Activated naive CD8-positive, alpha-beta T cell treated with anti-CD3 and anti-CD28 coated beads, Interleukin-2, amount 50 U/mL, for 16 hours (primary cell): ENCODE data around the gene FANCG.

Source experiments
- DNase-seq: peaks from one replicate; pipeline ENCODE4 v3.0.0-alpha.2; 2020; ENCODE audit warnings: low read depth, low spot score

FANCG gene

DNA sequence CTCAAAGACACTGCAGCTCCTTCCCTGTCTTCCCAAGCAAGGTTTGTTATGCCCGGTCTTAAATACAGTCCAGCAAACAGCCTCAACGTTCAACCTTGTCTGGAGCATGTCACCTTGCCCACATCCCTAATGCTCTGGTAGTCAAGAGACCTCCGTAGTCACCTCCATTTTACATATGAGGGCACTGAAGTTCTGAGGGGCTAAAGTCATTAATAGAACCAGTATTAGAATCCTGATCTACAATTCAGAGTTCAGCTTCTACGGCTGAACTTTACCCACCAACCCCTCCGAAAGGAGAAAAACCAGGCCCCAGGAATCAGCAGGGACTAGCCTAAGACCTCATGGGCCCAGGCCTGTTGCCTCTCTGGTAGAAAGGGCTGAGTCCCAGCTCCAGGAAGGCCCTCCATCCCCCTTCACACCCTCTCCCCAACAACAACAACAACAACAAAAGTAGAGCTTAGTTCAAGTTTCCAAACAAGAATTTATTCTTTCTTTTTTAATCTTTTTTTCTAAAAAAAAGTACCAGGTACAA lies 24.0 kb upstream of the FANCG start:
- DNase-seq = no peak

DNA sequence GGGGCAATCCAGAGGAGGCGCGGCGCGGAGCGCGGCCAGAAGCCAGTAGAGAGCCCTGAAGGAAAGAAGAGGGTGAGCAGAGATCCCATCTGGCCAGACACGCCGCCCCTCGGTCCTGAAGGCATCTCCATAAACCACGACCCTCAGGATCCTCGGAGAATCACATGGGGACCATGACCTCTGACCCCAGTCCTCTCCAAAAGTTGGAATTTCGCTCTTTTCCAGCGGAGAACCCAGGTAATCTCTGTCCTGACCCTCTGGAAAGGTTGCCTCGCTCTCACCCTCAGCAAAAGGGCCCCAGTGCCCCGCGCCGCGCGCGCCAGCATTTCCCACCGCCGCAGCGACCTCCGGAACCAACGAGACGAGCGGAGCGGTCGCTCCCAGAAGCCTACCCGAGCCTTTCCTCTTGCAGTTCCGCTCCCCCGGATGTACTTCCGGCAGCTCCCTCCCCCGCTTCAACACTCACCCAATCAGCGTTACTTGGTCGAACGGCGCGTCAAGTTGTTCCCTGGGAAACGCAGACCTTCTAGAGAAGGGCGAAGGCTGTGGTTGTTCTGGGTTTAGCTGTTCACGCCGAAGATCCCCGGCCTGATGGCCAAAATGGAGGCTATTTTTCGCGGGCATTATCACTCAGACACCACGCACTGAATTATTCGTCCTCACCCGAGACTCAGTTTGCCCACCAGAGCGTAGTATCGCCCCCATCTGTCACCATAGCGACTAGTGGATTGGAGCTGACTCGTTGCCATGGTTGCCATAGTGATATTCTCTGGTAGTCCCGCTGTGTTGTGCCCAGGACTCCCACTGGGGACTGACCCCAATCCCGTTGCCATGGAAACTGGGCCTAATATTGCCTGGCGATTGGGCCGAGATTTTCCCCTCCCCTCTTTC lies 23.3 kb upstream of the FANCG start, which contains the start of gene STOML2:
Gene STOML2, minus strand, starts transcription at position 363 of the 891 bp plus-strand sequence. Its CDS starts 37 bp downstream, at position 326.
- peak; percentile 88 for DNase-seq

DNA sequence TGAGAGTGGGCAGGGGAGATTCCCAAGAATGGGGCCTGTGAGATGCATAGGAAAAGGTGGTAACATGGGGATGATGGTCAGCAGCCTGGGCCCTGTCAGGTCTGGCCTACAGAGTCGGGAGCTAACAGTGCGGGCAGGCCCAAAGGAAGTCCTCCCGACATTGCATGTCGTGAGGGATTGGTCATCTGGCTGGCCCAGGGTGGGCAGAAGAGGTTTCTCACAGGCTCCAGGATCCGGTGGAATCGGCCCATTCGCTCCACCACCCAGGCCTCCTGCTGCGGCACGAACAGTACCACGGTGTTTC lies 22.7 kb upstream of the FANCG start:
- no peak for DNase-seq

DNA sequence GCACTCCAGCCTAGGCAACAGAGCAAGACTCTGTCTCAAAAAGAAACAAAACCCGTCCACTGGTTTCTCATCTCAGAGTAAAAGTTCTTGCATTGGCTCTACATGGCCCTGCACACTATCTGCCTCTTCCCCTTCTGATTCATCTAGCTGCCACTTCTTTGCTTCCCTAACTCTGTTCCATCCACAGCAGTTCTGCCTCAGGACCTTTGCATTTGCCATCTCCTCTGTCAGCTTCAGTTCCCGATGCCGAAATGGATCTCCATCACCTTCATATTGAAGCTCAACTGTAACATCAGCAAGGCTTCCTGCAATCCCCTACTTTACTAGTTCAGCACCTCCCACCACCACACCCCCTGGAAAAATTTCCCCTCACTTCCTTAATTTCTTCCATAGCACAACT lies 17.8 kb upstream of the FANCG start:
- no peak for DNase-seq

DNA sequence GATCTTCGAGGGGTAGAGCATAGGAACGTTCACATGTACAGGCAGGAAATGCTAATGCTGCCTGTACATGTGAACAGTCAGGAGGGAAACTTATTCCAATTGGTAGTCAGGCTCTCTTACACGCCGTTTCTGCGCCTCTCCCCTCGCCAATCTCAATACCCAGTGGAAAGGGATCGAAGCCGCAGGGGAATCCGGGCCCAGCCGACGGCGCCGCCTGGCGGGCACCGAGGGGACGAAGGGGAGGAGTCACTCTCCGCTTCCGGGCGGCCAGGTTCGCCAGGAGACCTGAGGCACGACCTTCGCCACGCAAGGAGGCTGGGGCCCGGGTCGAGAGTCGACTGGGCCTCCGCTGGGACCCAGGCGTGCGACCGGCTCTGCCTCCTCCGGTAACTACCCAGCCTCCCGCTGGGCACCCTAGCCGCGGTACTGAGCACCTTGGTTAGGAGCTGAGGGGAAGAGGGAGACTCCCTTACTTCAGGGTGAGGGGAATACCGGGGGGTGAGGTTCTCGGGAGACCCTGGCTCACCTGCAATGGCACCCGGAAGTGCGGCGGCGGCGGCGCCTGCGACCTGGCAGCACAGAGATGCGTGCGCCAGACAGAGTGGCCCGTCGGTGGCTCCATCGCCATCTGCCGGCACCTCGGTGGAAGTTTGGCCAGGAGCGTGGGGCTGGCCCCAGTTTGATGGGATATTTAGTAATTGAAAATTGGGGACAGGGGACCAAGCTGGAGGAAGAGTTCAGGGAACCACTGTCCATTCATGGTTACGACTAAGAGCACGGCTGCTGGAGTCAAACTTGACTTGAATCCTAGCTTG lies 16.5 kb upstream of the FANCG start, which contains the start of gene PIGO:
Gene PIGO, minus strand, starts transcription at position 557 of the 815 bp plus-strand sequence. CDS start 1,026 bp downstream, outside the sequence.
- peak; percentile 77 for DNase-seq

DNA sequence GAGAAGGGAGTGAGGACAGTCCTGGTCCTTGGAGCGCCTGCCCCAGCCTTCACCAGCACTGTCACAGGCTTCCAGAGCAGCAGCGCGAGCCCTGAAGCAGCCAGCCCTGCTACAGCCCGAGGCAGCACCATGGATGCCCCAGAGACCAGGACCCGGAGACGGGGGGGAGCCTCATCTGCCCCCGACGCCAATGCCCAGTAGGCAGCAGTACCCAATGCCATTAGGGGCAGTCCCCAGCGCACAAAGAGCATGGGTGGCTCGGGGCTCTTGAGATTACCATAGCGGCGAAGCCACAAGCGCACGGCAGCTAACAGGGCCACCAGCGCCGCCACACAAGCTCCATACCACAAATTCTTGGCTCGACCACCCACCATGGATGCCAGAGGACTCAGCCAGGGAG lies 11.8 kb upstream of the FANCG start:
- DNase-seq = no peak

DNA sequence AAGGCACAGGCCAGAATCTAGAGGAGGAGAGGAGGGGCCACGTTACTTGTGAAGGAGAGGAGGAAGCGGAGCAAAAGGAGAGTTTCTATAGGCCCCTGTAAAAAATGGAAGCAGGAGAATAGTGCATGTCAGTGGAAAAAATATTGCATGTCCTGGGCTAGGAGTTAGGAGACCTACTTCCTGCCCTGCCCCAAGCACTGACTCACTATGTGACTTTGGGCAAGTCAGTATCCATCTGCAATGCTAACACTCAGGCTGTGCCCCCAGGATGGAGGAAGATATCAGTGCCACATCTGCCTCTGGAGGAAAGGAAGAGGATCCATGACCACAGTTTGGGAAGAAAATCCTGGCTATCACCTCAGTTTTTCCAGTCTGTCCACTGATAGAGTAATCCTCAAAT lies 9.7 kb upstream of the FANCG start:
- no peak for DNase-seq

DNA sequence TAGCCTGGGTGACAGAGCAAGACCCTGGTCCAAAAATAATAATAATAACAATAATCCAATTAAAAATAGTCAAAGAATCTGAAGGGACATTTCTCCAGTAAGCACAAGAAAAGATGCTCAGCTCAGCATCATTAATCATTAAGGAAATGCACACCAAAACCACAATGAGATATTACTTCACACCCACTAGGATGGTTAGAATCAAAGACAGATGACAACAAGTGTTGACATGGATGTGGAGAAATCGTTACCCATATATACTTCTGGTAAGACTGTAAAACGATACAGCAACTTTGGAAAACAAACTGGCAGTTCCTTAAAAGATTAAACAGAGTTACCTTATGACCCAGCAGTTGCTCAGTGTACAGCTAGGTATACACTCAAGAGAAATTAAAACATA lies 5.3 kb upstream of the FANCG start:
- DNase-seq = no peak

DNA sequence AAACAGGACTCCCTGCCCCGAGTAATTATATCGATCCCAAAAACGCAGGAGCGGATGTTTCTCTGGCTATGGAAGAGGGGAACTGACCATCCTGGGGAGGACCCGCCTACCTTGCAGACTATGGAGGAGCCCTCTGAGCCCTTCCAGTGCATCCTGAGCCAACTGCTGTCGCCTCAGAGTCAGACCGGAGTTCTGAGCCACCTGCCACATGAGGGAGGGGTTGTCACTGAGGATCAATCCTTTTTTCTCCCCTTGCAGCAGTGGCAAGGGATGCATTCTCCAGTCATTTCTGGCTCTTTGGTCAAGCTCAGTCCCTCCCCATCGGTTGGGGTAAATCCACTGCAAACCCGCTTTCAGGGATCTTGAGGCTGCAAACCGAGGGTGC lies 709 bp downstream of the FANCG start:
- DNase-seq = no peak

DNA sequence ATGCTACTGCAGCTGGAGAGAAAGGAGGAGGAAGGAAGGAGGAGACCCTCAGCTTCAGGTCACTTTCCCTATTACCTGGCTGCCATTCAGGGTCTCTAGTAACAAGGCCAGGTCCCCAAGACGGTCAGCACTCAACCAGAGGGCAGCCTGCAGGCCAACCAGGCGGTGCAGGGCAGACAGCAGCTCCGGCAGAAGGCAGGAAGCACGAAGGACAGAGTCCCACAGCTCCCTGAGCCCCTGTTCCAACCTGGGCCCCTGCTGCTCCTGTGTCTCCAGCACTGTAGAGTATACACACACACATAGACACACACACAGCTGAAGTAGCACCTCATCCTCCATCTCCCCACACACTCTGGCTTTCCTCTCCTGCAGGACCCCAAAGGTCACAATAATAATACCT lies 1.7 kb downstream of the FANCG start:
- DNase-seq = no peak

DNA sequence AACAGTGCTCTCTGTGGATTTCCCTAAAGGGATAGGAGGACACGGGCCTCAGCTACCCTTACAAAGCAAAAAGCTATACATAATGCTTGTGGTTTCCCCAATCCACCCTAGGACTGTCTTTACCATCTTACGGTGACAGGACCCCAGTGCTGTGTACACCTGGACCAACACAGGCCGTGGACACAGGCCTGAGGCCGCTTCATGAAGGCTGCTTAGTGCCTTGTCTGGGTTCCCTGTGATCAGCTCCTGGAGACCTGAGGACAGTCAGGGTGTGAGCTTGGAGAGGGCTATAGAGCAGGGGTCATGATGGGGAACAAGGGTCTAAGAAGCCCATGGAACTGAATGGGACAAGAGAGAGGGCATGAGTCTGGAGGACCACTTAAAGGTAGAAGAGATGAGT lies 2.9 kb downstream of the FANCG start:
- no peak for DNase-seq

DNA sequence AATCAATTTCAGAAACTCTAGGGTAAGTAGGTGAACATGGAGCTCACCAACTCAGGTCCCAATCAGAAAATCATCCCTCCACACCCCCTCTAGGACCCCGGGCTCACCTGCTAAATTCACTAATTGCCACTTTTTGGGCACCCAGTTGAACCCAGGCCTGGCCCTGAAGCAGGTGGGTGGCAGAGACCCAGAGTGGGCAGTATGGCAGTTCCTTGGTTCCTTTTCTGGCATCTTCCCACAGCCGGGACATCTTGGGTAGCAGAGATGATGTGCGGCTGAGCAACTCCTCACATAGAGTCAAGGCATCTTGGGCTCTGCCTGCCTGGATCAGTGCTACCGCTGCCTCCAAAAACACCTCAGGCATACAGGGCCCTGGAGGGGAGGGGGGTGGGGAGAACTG lies 4.4 kb downstream of the FANCG start:
- no peak for DNase-seq

DNA sequence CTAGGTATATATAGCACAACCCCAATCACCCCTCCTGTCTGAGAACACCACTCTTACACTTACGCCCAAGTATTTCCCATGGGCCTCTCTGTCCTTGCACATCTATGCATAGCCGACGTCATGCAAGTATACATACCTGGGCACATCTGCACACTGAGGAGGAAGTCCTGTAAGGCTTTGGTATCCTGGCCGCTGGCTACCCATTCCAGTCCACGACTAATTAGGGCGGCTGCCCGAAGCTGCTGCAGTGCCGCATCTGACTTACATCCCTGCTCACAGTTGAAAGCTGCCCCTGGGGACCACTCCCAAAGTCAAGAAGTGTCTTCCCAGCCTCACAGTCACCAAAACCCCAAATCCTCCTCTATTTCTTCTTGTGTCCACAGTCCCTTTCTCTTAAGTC lies 5.0 kb downstream of the FANCG start:
- DNase-seq = no peak

DNA sequence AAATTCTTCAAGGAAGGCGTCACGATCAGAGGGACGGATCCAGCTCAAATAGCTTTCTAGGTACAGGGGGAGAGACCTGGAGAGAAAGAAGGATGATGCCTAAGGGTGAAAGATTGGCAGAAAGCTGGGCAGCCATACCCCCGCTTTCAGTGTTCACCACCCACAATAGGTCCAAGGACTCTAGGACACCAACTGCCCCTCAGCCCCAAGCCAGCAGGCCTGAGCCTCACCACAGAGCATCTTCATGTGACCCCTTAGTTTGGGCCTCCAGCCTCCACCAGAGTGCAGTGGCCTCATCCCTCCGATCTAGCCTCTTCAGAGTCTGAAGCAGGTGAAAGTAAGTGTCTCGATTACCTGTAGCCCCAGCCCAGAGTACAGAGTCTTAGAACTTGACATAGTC lies 5.6 kb downstream of the FANCG start:
- DNase-seq = no peak

DNA sequence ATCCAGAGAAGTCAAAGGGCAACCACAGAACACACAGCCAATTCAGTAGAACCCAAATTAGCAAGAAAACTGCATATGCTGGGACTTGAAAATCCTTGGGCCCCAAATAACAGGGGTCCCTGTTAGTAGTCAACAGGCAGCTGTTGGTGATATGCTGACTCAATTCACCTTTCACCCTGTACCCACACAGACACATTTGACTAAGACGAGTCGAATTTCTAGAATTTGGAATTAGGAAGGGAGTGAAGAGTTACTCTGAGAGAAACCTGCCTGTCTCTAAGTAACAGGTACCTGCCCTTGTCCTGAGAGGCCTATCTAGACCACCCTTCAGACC lies 6.5 kb downstream of the FANCG start:
- no peak for DNase-seq

DNA sequence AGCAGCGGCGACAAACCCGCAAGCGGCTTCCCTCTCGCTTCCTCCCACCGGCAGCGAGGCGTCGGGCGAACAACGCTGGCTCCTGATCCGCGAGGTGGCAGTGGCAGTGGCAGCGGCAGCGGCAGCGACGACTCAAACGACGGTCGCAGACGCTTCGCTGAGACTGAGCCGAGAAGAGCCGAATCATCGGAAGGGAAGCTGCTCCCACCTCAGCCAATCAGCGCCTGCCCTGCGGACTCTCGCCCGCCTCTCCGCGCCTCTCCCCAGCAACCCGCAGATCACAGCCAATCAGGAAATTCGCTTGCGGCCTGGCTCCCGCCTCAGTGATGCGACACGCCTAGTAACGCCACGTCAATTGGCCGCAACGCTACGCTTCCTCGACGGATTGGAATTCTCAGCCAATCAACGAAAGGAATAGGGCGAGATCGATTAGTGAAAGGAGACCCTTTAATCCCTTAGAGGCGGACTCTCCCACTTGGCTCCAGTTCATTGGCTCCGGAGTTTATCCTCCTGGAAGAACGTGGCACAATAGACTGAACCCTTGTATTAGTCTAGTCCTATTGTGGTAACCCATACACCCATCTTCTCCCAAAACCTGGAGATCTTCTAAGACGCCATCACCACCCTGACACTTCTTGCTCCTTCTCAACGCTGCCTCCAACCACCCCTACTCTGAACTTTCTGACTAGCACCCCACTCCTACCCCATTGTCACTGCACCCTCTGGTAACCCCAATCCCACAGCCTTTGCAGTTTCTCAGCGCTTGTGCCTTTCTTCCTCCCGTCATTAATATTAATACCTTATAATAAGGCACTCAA lies 7.1 kb downstream of the FANCG start, which contains the start of gene VCP:
Gene VCP, minus strand, starts transcription at position 165 of the 818 bp plus-strand sequence. CDS start 272 bp downstream, outside the sequence.
- DNase-seq = peak; percentile 93

DNA sequence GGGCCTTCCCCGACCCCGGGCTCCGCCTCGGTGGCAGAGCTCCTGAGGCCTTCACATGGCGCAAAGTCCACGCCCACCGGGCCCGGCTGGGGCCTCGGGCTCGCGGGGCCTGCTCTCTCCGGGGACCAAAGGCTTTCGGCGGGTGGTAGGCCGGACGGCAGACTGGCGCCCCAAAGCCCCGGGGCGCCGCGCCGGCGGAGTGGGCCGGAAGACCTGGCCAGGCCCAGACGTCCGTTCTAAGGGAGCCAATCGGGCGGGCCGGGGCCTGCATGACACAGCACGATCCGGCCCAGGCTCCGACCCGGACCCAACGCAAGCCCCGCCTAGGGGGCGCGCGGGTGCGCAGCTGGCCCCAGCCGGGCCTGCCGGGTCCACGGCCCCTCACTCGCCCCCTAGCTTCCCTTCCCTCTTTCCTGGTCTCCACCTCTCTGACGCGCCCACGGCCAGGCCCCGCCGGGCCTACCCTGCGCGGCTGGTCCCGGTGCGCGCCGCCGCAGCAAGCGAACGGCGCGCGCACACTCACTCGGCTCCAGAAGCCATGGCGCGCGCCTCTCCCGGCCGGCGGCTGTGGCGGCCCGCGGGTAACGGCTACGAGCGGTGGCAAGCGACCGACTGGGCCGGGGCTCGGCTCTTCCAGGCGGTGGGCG lies 7.8 kb downstream of the FANCG start:
- DNase-seq = peak; percentile 34

DNA sequence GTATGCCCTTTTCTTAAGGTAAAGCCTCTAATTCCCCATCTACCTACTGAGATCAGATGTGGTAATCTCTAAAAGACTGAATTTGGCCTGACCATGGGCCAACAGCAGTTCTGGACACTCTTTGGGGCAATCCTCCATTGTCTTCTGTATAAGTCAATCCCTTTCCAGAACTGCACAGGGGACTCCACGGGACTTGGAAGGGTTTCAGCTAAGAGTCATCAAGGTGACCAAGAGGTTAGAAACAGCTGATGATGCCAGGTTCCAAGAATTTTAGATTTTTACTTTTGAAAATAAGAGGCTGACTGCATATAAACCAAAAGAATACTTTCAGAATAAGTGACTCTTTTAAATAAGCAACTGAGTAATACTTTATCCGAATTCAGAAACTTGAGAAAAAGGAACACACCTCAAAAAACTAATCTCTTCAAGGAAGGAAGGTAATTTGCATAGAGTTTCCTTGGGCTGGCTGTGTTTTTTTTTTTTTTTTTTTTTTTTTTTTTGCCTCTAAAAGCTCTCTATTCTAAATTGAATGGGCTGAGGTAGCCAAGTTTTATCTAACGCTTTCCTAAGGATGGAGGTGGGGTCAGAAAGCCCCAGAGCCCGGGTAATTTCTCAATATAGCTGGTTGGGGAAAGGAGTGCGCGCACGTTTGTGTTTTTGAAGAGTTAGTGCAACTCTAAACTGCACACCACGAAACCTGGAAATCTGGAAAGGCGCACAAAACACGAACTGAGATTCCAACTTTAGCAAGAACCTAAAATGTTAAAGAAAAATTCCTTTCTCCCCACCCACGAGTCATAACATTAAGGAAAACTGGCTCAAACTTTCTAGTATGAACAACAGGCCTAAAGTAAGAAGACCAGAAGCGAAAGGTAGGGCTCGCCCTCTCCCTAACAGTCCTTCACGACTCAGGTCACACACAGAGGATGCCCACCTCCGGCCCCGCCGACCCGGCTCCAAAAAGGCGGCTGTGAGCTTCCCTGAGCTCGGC lies 8.6 kb downstream of the FANCG start:
- DNase-seq = no peak

DNA sequence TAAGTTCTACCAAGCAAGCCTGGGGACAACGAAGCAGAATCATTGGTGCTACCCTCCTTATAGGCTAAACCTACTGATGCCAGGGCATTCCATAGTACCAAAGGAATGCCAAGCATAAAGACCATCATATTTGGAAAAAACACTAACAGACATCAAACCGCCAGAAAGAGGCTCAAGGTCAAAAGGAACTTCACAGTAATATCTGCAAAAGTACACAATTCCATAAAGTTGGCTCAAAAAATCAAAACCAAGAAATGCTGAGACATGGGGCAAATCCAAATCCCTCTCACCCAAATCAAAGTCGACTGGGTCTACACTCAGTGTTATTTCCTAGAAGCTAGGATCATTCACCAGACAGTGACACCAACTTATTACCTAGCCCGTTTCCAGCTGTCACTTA lies 10.7 kb downstream of the FANCG start:
- no peak for DNase-seq

DNA sequence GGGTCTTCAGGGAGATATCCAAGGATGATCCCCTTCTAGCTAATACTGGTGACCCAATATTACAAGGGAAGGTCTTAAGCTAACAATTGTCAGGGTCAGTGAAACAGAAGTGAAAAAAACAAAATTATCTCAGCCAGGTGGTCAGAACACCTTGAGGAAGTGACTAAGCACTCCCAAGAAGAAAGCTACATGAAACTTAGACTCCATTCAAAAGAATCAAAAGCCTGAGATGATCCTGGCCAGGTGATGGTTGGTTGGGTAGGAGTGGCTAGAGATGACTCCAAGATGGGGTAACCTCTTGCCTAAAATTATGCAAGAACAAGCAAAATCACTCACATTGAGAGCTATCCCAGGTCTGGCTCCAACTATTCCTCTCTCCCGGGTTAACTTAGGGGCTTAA lies 12.7 kb downstream of the FANCG start:
- no peak for DNase-seq
